Heart left ventricle (tissue), 13 donors: ENCODE data around the gene SLIT3.

ENCODE experiments used
- POLR2A ChIP-seq, 2 donors: fragments of 450-650 bp; IDR thresholded peaks; one replicate each; pipeline ENCODE4 v1.6.1; 2017; ENCODE audit warnings: antibody characterized with exemption in 2 of 2, mild to moderate bottlenecking in 2 of 2, moderate library complexity in 2 of 2
- TF ChIP-seq, protein P1 (sequence below), 12 donors: fragments of 200-600 bp; sonication (generic) in 4 of 12; IDR thresholded peaks; one replicate each; pipeline versions ENCODE4 v1.5.0 to v1.8.0; 2018 to 2022; ENCODE audit warnings: antibody characterized with exemption in 12 of 12, mild to moderate bottlenecking in 5 of 12
- donor health status: ischemic (EF 13 %, LVEDD 7.1; RV severe dilation, severe dysfunction).
- donor health status: DM: no; HTN: yes; CAD: no.
- donor health status: DM: no; HTN: no; CAD: no.
- donor health status: ischemic (EF 25% LVEDD 6.9; RV normal size, moderate dysfunction).
- donor health status: ischemic (EF 25% LVEDD 5.7; RV mildly dilated, moderate dysfunction).
- donor health status: ischemic (EF 35%, LVEDD 5.7; RV mildly dilated, moderate dysfunction).
- donor health status: nonischemic (EF 11% LVEDD 7.7; RV severe dilation, severe dysfunction).
- donor health status: DM: yes; HTN: yes; CAD: no.
- donor health status: PGD.
- donor health status: ischemic (EF 29% LVEDD 5.4; RV normal size, mild dysfunction).
- donor health status: nonischemic (EF 23%, LVEDD 6.1; RV moderate dilation, normal function).

- TF ChIP-seq, protein P1, sequence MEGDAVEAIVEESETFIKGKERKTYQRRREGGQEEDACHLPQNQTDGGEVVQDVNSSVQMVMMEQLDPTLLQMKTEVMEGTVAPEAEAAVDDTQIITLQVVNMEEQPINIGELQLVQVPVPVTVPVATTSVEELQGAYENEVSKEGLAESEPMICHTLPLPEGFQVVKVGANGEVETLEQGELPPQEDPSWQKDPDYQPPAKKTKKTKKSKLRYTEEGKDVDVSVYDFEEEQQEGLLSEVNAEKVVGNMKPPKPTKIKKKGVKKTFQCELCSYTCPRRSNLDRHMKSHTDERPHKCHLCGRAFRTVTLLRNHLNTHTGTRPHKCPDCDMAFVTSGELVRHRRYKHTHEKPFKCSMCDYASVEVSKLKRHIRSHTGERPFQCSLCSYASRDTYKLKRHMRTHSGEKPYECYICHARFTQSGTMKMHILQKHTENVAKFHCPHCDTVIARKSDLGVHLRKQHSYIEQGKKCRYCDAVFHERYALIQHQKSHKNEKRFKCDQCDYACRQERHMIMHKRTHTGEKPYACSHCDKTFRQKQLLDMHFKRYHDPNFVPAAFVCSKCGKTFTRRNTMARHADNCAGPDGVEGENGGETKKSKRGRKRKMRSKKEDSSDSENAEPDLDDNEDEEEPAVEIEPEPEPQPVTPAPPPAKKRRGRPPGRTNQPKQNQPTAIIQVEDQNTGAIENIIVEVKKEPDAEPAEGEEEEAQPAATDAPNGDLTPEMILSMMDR (IDR thresholded peaks at IDR 0.05) = no peak
- TF ChIP-seq POLR2A (IDR thresholded peaks at IDR 0.05) = no peak
These were observed 32.9 kb downstream of the SLIT3 start for GRCh38 chr5:169268019-169268418.
